Uterus (tissue), 2 donors: ENCODE results near the gene MRGPRX3.

Experiments used
- POLR2A ChIP-seq, 2 donors: fragments of 450-650 bp; IDR thresholded peaks; one replicate each; pipeline ENCODE4 v1.6.1; 2016; ENCODE audit warnings: antibody characterized with exemption in 2 of 2, mild to moderate bottlenecking in 1 of 2, moderate library complexity in 1 of 2
- TF ChIP-seq, protein P1 (sequence below), 4 experiments: fragments of 200-600 bp in 2 of 4; fragments of 450-650 bp in 2 of 4; sonication (generic) in 2 of 4; IDR thresholded peaks; one replicate each; pipeline ENCODE4 v1.5.1; 2016 to 2019; ENCODE audit warnings: antibody characterized with exemption in 4 of 4, mild to moderate bottlenecking in 2 of 4, moderate library complexity in 1 of 4

DNA sequence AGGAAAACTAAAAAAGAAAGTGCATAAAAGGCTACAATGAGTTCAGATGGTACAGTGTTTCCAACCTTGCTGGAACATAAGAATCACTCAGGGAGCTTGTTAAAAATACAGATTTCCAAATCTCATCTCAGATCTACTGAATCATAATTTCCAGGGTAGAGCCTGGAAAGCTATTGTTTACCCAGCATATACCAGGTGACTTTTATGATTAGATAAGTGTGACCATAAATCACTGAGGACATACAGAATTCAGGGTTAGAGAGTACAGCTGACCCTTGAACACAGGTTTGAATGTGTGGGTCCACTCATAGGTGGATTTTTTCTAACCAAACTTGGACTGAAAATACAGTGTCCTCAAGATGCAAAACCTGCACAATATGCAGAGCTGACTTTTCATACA lies 38.4 kb upstream of the MRGPRX3 start:
- TF ChIP-seq, protein P1, sequence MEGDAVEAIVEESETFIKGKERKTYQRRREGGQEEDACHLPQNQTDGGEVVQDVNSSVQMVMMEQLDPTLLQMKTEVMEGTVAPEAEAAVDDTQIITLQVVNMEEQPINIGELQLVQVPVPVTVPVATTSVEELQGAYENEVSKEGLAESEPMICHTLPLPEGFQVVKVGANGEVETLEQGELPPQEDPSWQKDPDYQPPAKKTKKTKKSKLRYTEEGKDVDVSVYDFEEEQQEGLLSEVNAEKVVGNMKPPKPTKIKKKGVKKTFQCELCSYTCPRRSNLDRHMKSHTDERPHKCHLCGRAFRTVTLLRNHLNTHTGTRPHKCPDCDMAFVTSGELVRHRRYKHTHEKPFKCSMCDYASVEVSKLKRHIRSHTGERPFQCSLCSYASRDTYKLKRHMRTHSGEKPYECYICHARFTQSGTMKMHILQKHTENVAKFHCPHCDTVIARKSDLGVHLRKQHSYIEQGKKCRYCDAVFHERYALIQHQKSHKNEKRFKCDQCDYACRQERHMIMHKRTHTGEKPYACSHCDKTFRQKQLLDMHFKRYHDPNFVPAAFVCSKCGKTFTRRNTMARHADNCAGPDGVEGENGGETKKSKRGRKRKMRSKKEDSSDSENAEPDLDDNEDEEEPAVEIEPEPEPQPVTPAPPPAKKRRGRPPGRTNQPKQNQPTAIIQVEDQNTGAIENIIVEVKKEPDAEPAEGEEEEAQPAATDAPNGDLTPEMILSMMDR (IDR thresholded peaks at IDR 0.05) = no peak
- no peak for TF ChIP-seq POLR2A (IDR thresholded peaks at IDR 0.05)
